ENCODE results near the gene EPM2A. TPM values are rescaled to one million over a fixed set of nuclear protein-coding genes. Genes with fewer than 3 reads are reported as not detected.

Gene EPM2A
- total RNA-seq, 1 experiment from 2014 or later: 6.4 TPM

DNA sequence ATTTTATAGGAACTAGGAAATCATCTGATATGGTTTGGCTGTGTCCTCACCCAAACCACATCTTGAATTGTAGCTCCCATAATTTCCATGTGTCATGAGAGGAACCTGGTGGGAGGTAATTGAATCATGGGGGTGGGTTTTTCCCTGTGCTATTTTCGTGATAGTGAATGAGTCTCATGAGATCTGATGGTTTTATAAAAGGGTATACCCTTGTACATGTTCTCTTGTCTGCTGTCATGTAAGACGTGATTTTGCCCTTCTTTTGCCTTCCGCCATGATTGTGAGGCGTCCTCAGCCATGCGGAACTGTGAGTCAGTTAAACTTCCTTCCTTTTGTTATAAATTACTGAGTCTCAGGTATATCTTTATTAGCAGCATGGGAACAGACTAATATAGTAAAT lies 27.9 kb downstream of the EPM2A start:
- POLR2A ChIA-PET: no interaction called here
- CTCF ChIA-PET: no interaction called here
- BruUV-seq (replicated peaks): no TSS peak
- DNase-seq (ENCODE audit: low read depth, low spot score) (no peak), ATAC-seq (no peak)
- RAD21 ChIA-PET (ENCODE audit: low non-redundant PET in 1 of 2, low total read pairs in 2 of 2, uncharacterized antibody in 2 of 2, unreplicated experiment in 2 of 2): no interaction called here
- Histone ChIP-seq H2AFZ (ENCODE audit: low read depth, low read length, poor library complexity, severe bottlenecking) (no peak overlapping the region), H3K9me2 (ENCODE audit: insufficient read depth) (no peaks in the 10 kb centered on the region), H3K27me3 (ENCODE audit: insufficient read depth, low read length) (no peaks in the 10 kb centered on the region), H3K36me3 (ENCODE audit: control insufficient read depth in 1 of 2, insufficient read depth in 2 of 2, low read length in 2 of 2) (no peaks in the 10 kb centered on the region), H3K9ac (ENCODE audit: low read length) (no peak overlapping the region), H3K4me2 (ENCODE audit: low read length) (no peak overlapping the region), H3K27ac (ENCODE audit: low read depth, low read length) (no peak overlapping the region), H3K79me2 (ENCODE audit: insufficient read depth, low read length) (no peaks in the 10 kb centered on the region), H3K9me3 (ENCODE audit: control insufficient read depth in 1 of 2, insufficient read depth in 1 of 2, low read depth in 1 of 2, low read length in 2 of 2) (no peaks in the 10 kb centered on the region; a peak in 1 of 4 replicates), H3K4me3 (replicated peaks in 1 of 2; ENCODE audit: low read depth in 1 of 2, low read length in 2 of 2) (no peak overlapping the region), H3K4me1 (ENCODE audit: control insufficient read depth in 1 of 2, insufficient read depth in 2 of 2, low read length in 2 of 2) (no peaks in the 10 kb centered on the region), H4K20me1 (ENCODE audit: insufficient read depth) (no peaks in the 10 kb centered on the region)
- intact Hi-C loops (cut with micrococcal nuclease): no loop called here
- TF ChIP-seq SRF (IDR thresholded peaks at IDR 0.05; ENCODE audit: low read depth) (no peak), RAD21 (IDR thresholded peaks at IDR 0.05; ENCODE audit: low read depth) (no peak), POLR2A (IDR thresholded peaks at IDR 0.05; ENCODE audit: borderline replicate concordance, extremely low read depth, insufficient read depth, insufficient read length) (no peak), EZH2phosphoT487 (IDR thresholded peaks at IDR 0.05; ENCODE audit: borderline replicate concordance) (no peak), ELF1 (IDR thresholded peaks at IDR 0.05; ENCODE audit: borderline replicate concordance, low read depth) (no peak), CEBPB (IDR thresholded peaks at IDR 0.05; ENCODE audit: low read depth) (no peak)
- TF ChIP-seq, protein P1, sequence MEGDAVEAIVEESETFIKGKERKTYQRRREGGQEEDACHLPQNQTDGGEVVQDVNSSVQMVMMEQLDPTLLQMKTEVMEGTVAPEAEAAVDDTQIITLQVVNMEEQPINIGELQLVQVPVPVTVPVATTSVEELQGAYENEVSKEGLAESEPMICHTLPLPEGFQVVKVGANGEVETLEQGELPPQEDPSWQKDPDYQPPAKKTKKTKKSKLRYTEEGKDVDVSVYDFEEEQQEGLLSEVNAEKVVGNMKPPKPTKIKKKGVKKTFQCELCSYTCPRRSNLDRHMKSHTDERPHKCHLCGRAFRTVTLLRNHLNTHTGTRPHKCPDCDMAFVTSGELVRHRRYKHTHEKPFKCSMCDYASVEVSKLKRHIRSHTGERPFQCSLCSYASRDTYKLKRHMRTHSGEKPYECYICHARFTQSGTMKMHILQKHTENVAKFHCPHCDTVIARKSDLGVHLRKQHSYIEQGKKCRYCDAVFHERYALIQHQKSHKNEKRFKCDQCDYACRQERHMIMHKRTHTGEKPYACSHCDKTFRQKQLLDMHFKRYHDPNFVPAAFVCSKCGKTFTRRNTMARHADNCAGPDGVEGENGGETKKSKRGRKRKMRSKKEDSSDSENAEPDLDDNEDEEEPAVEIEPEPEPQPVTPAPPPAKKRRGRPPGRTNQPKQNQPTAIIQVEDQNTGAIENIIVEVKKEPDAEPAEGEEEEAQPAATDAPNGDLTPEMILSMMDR (IDR thresholded peaks at IDR 0.05 in 2 of 3, conservative IDR thresholded peaks at IDR 0.05 in 1 of 3; ENCODE audit: borderline replicate concordance in 1 of 3, insufficient read depth in 1 of 3, low read depth in 2 of 3, low read length in 2 of 3): no peak
- TF ChIP-seq, protein P2, sequence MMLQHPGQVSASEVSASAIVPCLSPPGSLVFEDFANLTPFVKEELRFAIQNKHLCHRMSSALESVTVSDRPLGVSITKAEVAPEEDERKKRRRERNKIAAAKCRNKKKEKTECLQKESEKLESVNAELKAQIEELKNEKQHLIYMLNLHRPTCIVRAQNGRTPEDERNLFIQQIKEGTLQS (IDR thresholded peaks at IDR 0.05): no peak
- TF ChIP-seq, protein P3, sequence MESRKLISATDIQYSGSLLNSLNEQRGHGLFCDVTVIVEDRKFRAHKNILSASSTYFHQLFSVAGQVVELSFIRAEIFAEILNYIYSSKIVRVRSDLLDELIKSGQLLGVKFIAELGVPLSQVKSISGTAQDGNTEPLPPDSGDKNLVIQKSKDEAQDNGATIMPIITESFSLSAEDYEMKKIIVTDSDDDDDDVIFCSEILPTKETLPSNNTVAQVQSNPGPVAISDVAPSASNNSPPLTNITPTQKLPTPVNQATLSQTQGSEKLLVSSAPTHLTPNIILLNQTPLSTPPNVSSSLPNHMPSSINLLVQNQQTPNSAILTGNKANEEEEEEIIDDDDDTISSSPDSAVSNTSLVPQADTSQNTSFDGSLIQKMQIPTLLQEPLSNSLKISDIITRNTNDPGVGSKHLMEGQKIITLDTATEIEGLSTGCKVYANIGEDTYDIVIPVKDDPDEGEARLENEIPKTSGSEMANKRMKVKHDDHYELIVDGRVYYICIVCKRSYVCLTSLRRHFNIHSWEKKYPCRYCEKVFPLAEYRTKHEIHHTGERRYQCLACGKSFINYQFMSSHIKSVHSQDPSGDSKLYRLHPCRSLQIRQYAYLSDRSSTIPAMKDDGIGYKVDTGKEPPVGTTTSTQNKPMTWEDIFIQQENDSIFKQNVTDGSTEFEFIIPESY (IDR thresholded peaks at IDR 0.05; ENCODE audit: extremely low read depth, insufficient replicate concordance, low read length): no peak
- TF ChIP-seq, protein P4, sequence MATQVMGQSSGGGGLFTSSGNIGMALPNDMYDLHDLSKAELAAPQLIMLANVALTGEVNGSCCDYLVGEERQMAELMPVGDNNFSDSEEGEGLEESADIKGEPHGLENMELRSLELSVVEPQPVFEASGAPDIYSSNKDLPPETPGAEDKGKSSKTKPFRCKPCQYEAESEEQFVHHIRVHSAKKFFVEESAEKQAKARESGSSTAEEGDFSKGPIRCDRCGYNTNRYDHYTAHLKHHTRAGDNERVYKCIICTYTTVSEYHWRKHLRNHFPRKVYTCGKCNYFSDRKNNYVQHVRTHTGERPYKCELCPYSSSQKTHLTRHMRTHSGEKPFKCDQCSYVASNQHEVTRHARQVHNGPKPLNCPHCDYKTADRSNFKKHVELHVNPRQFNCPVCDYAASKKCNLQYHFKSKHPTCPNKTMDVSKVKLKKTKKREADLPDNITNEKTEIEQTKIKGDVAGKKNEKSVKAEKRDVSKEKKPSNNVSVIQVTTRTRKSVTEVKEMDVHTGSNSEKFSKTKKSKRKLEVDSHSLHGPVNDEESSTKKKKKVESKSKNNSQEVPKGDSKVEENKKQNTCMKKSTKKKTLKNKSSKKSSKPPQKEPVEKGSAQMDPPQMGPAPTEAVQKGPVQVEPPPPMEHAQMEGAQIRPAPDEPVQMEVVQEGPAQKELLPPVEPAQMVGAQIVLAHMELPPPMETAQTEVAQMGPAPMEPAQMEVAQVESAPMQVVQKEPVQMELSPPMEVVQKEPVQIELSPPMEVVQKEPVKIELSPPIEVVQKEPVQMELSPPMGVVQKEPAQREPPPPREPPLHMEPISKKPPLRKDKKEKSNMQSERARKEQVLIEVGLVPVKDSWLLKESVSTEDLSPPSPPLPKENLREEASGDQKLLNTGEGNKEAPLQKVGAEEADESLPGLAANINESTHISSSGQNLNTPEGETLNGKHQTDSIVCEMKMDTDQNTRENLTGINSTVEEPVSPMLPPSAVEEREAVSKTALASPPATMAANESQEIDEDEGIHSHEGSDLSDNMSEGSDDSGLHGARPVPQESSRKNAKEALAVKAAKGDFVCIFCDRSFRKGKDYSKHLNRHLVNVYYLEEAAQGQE (IDR thresholded peaks at IDR 0.05; ENCODE audit: low read depth): no peak
